HepG2 (cell line): ENCODE data around the gene THSD8. TPM values are rescaled to one million over a fixed set of nuclear protein-coding genes. Genes with fewer than 3 reads are reported as not detected.

Source experiments
- CREM ChIP-seq, 2 experiments: sonication (generic) in 1 of 2; formaldehyde crosslinking in 1 of 2; IDR thresholded peaks; 2 replicates each; pipeline versions ENCODE4 v1.4.0 to v1.6.1; 2016 to 2020; ENCODE audit warnings: antibody characterized with exemption in 1 of 2, mild to moderate bottlenecking in 1 of 2, missing genetic modification reagents in 1 of 2
- RERE ChIP-seq: IDR thresholded peaks from 2 replicates; pipeline ENCODE4 v1.6.1; 2016; ENCODE audit warnings: low read depth, missing genetic modification reagents, missing compliant biosample characterization
- RXRA ChIP-seq: sonication (generic); formaldehyde crosslinking; IDR thresholded peaks from 2 replicates; pipeline ENCODE4 v1.5.1; 2020; ENCODE audit warnings: missing genetic modification reagents
- TFAP4 ChIP-seq: sonication (generic); IDR thresholded peaks from 2 replicates; pipeline ENCODE4 v1.6.1; 2016; ENCODE audit warnings: low read depth, borderline replicate concordance
- THRA ChIP-seq: sonication (generic); formaldehyde crosslinking; IDR thresholded peaks from 2 replicates; pipeline ENCODE4 v1.4.0; 2020; ENCODE audit warnings: missing genetic modification reagents, borderline replicate concordance
- ZBTB40 ChIP-seq, 2 experiments: fragments of 450-650 bp in 1 of 2; sonication (generic) in 1 of 2; formaldehyde crosslinking in 1 of 2; IDR thresholded peaks; 2 replicates each; pipeline versions ENCODE4 v1.6.1 to v1.8.0; 2016 to 2022; ENCODE audit warnings: antibody characterized with exemption in 1 of 2, mild to moderate bottlenecking in 1 of 2, missing genetic modification reagents in 1 of 2
- polyA plus RNA-seq, 8 experiments: library from polyadenylated mRNA; depleted of rRNA in 3 of 8; stranded (reverse) in 7 of 8; unstranded in 1 of 8; fragments of >200 nt; fragmentation: Illumina TruSeq in 4 of 8; extraction: Trizol in 4 of 8; gene quantifications; 2 replicates each; pipeline versions ENCODE4 v1.2.1 to v1.2.3, GENCODE V29; 2011 to 2016; ENCODE audit warnings: low read depth in 4 of 8, missing spikeins in 1 of 8, mixed read lengths in 1 of 8; ENCODE audit not compliant: insufficient read depth in 1 of 8
- total RNA-seq, 5 experiments: library from RNA; depleted of rRNA; stranded (reverse); fragments of >200 nt; fragmentation: Illumina TruSeq; extraction: Trizol; gene quantifications; 2 replicates each; pipeline ENCODE4 v1.2.3, GENCODE V29; 2016; ENCODE audit warnings: low read depth in 1 of 5

THSD8 gene
- total and polyA plus RNA-seq, 2 of the 13 experiments (the other 11 are each of a cell fraction or from before 2014, with no cell fraction given): 4.8 to 14.9 TPM

- TF ChIP-seq ZBTB40 (IDR thresholded peaks at IDR 0.05) (no peak), ZBTB40 (CRISPR knock-in tag; IDR thresholded peaks at IDR 0.05) (0 out of 2 replicates have a peak, but pooled peaks have one; percentile 45), RERE (CRISPR knock-in tag) (0 out of 2 replicates have a peak, but pooled peaks have one; percentile 25), CREM (IDR thresholded peaks at IDR 0.05) (peak; percentile 24; the same call in 1 of the 2 replicates), CREM (CRISPR knock-in tag; IDR thresholded peaks at IDR 0.05) (no peak), THRA (CRISPR knock-in tag) (peak; percentile 64; the same call in 1 of the 2 replicates), TFAP4 (peak; percentile 46; the same call in 1 of the 2 replicates), RXRA (peak; percentile 75; the same call in 1 of the 2 replicates)
Observed at GRCh38 chr19:12783849-12784393, 17.9 kb upstream of the THSD8 start (continued).
